ENCODE measurements around the gene NAT16. TPM values are rescaled to one million over a fixed set of nuclear protein-coding genes. Genes with fewer than 3 reads are reported as not detected.

Gene NAT16
- total and polyA plus RNA-seq, 2 of the 13 experiments (the other 11 are each of a cell fraction or from before 2014, with no cell fraction given): 0.04 TPM; not detected in 1

GRCh38 chr7:101125989-101126650, 54.0 kb downstream of the NAT16 start (continued):
- TF ChIP-seq ETS1 (CRISPR knock-in tag; IDR thresholded peaks at IDR 0.05): no peak
- TF ChIP-seq FOXO4 (CRISPR knock-in tag; conservative IDR thresholded peaks at IDR 0.05): no peak
- TF ChIP-seq HMG20A (CRISPR knock-in tag; IDR thresholded peaks at IDR 0.05; ENCODE audit: borderline replicate concordance): peak; percentile 26; the same call in 1 of the 2 replicates
- no peak for TF ChIP-seq MIER3 (CRISPR knock-in tag; IDR thresholded peaks at IDR 0.05; ENCODE audit: borderline replicate concordance)
- TF ChIP-seq TRIM24 (CRISPR knock-in tag; IDR thresholded peaks at IDR 0.05): no peak
- TF ChIP-seq, protein P1, sequence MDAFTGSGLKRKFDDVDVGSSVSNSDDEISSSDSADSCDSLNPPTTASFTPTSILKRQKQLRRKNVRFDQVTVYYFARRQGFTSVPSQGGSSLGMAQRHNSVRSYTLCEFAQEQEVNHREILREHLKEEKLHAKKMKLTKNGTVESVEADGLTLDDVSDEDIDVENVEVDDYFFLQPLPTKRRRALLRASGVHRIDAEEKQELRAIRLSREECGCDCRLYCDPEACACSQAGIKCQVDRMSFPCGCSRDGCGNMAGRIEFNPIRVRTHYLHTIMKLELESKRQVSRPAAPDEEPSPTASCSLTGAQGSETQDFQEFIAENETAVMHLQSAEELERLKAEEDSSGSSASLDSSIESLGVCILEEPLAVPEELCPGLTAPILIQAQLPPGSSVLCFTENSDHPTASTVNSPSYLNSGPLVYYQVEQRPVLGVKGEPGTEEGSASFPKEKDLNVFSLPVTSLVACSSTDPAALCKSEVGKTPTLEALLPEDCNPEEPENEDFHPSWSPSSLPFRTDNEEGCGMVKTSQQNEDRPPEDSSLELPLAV (CRISPR knock-in tag; conservative IDR thresholded peaks at IDR 0.05; ENCODE audit: low read depth): no peak
- peak; percentile 78; the same call in 1 of the 2 replicates for TF ChIP-seq TFDP1 (CRISPR knock-in tag; IDR thresholded peaks at IDR 0.05; ENCODE audit: borderline replicate concordance)
- TF ChIP-seq MYC (CRISPR knock-in tag; IDR thresholded peaks at IDR 0.05; ENCODE audit: borderline replicate concordance): peak; percentile 96
- no peak for TF ChIP-seq ZNF83 (CRISPR knock-in tag; IDR thresholded peaks at IDR 0.05; ENCODE audit: borderline replicate concordance)
- no peak for TF ChIP-seq GZF1 (CRISPR knock-in tag; IDR thresholded peaks at IDR 0.05)
- TF ChIP-seq HHEX (CRISPR knock-in tag; IDR thresholded peaks at IDR 0.05): no peak
- TF ChIP-seq CSRNP1 (CRISPR knock-in tag; IDR thresholded peaks at IDR 0.05): peak; percentile 62; the same call in 1 of the 2 replicates
- no peak for TF ChIP-seq ZNF710 (CRISPR knock-in tag; IDR thresholded peaks at IDR 0.05; ENCODE audit: borderline replicate concordance)
- TF ChIP-seq GFI1 (CRISPR knock-in tag; IDR thresholded peaks at IDR 0.05; ENCODE audit: borderline replicate concordance): peak; percentile 92; the same call in 1 of the 2 replicates
- TF ChIP-seq MAFK (conservative IDR thresholded peaks at IDR 0.05 in 1 of 2, IDR thresholded peaks at IDR 0.05 in 1 of 2; ENCODE audit: low read length in 2 of 2): no peak
- no peak for TF ChIP-seq ZNF75D (CRISPR knock-in tag; IDR thresholded peaks at IDR 0.05; ENCODE audit: borderline replicate concordance)
- no peak for TF ChIP-seq SRSF9 (IDR thresholded peaks at IDR 0.05; ENCODE audit: borderline replicate concordance, insufficient read depth, low read depth, low read length, poor library complexity, severe bottlenecking)
- no peak for TF ChIP-seq KLF11 (CRISPR knock-in tag; IDR thresholded peaks at IDR 0.05)
- no peak for TF ChIP-seq ELF4 (CRISPR knock-in tag; IDR thresholded peaks at IDR 0.05; ENCODE audit: borderline replicate concordance)
- no peak for TF ChIP-seq ZNF703 (CRISPR knock-in tag; IDR thresholded peaks at IDR 0.05; ENCODE audit: borderline replicate concordance)
